Spinal cord (tissue), 10 donors: ENCODE results near the gene SLC12A6. TPM values are rescaled to one million over a fixed set of nuclear protein-coding genes. Genes with fewer than 3 reads are reported as not detected.
"Not testable (repeated sequence)": the region's sequence is repeated elsewhere in the genome, so short reads cannot be mapped to it uniquely, and the experiment has no call there.

ENCODE experiments used
- DNase-seq, 6 donors: peaks; one replicate each; pipeline versions ENCODE4 v3.0.0 to v3.0.0-alpha.2; 2013 to 2015; ENCODE audit warnings: low spot score in 6 of 6, low read depth in 4 of 6
- H3K27ac ChIP-seq: one replicate; pipeline ENCODE4 v1.5.1; 2013; ENCODE audit warnings: low read depth, low read length, control low read depth
- H3K27me3 ChIP-seq: one replicate; pipeline ENCODE4 v1.6.1; 2013; ENCODE audit warnings: low read length; ENCODE audit not compliant: control insufficient read depth, insufficient read depth
- H3K36me3 ChIP-seq: one replicate; pipeline ENCODE4 v1.6.1; 2013; ENCODE audit warnings: low read length; ENCODE audit not compliant: control insufficient read depth, insufficient read depth
- H3K4me1 ChIP-seq: one replicate; pipeline ENCODE4 v1.6.1; 2013; ENCODE audit warnings: low read length; ENCODE audit not compliant: control insufficient read depth, insufficient read depth
- H3K4me3 ChIP-seq: one replicate; pipeline ENCODE4 v1.5.1; 2013; ENCODE audit warnings: low read depth, low read length, control low read depth
- H3K9me3 ChIP-seq: one replicate; pipeline ENCODE4 v1.6.1; 2013; ENCODE audit warnings: low read length; ENCODE audit not compliant: control insufficient read depth, insufficient read depth
- WGBS: methylation state at CpG from one replicate; pipeline ENCODE4 v1.1.5; 2013; ENCODE audit warnings: missing lambda C conversion rate; ENCODE audit not compliant: insufficient coverage; 5-methylcytosine and 5-hydroxymethylcytosine counted together
- polyA plus RNA-seq, 2 donors: library from polyadenylated mRNA; unstranded; fragments of 120-200 nt; gene quantifications; one replicate each; pipeline ENCODE4 v1.2.1, GENCODE V29; 2013; ENCODE audit not compliant: insufficient read length in 2 of 2
- total RNA-seq, 2 donors: library from RNA; depleted of rRNA in 1 of 2; stranded (reverse); fragments of 120-200 nt in 1 of 2; fragments of >200 nt in 1 of 2; gene quantifications; one replicate each; pipeline versions ENCODE4 v1.2.3 to v1.2.4, GENCODE V29; 2013 to 2014
- donor health status: healthy.

The SLC12A6 gene
- total and polyA plus RNA-seq, 4 donors = 20.9 to 38.7 (median 33.4) TPM

DNA sequence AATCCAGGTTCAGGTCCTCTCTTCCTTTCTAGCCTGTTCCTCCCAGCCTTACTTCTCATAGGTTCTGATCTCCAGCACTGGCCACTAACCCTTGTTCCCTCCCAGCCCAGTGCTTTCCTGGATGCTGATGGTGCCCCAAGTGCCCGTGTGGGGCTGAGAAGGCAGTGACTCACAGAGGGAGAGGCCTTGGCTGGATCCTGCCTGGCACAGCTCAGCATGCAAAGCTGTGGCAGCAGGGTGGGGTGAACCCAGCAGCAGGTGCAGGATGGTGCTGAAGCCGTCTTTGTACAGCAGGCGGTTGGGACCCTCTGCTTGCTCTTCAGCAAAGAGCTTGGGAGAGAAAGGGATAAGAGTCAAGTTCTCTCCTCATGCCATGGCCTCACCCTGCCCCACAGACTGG, 21.8 kb upstream of the SLC12A6 start:
- Histone ChIP-seq H3K27ac (no peak overlapping the region), H3K36me3 (peaks cover 65% of the 10 kb centered on the region), H3K4me1 (no peaks in the 10 kb centered on the region), H3K9me3 (no peaks in the 10 kb centered on the region), H3K27me3 (no peaks in the 10 kb centered on the region), H3K4me3 (no peak overlapping the region)
- WGBS = 89% methylated on average over 3 of the region's 3 CpGs
- no peak for DNase-seq

DNA sequence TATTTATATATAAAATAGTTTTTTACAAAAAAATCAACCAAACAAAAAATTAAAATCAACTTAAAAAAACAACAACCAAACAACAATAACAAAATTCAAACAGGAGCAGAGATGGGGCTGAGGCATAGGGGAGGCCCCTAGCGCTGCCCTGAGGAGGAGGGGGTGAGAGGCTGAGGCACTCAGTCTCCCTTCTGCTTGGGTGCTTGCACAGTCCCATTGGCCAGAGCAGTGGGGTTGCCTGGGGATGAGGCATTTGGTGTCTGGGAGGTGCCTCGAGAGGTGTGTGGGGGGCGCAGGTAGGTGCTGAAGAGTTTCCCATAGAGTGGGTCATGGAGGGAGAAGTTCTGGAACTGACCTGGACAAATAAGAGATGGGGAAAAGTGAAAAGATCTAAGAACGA, 21.4 kb upstream of the SLC12A6 start:
- Histone ChIP-seq H3K36me3 (peaks cover 65% of the 10 kb centered on the region), H3K4me3 (no peak overlapping the region), H3K4me1 (no peaks in the 10 kb centered on the region), H3K27ac (no peak overlapping the region), H3K27me3 (no peaks in the 10 kb centered on the region), H3K9me3 (no peaks in the 10 kb centered on the region)
- WGBS = 100% methylated on average over 2 of the region's 4 CpGs
- DNase-seq = no peak

DNA sequence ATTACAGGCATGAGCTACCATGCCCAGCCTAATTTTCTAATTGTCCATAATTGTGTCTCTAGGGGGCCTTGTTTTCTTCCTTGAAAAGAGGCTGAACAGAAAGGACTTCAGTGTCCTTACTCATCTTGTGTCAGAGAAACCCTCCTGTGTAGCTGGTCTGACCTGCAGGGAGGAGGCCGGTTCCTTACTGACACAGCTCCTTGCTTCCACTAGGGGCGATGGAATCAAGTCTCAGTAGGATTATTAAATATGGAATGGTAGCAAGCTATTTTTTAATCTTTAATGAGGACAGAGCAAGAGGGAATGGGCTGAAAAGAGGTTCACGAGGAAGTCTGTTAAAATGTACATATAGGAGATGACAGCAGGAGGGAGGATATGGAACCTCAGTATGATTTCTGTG, 20.8 kb upstream of the SLC12A6 start:
- WGBS = 63% methylated on average over 2 of the region's 3 CpGs
- H3K36me3 ChIP-seq = peaks cover 59% of the 10 kb centered on the region

DNA sequence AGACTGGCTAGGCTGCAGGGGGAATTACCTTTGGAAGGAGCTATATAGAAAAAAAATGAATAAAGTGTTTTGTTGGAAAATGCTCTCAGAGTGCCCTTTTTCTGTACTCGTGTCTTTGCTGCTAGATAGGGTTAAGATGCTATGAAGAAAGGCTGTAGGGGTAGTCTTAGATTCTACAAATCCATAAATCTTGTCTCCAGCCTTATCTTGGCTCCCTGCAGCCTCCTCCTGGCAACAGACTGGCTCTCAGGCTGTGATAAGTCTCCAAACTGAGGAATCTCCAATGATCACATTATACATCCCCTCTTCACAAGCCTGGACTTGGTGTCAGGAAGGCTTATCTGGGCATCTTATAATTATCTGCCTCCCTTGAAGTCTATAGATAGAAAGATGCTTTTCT, 20.1 kb upstream of the SLC12A6 start:
- WGBS = no CpG with 5 or more reads among the region's 1 CpG
- Histone ChIP-seq H3K4me1 (no peaks in the 10 kb centered on the region), H3K36me3 (peaks cover 52% of the 10 kb centered on the region), H3K27ac (no peak overlapping the region), H3K9me3 (no peaks in the 10 kb centered on the region), H3K27me3 (no peaks in the 10 kb centered on the region), H3K4me3 (no peak overlapping the region)
- no peak for DNase-seq

More for the DNA sequence above, 20.8 kb upstream of the SLC12A6 start:
- no peaks in the 10 kb centered on the region for H3K27me3 ChIP-seq
- H3K4me1 ChIP-seq = no peaks in the 10 kb centered on the region
- H3K27ac ChIP-seq = no peak overlapping the region
- no peaks in the 10 kb centered on the region for H3K9me3 ChIP-seq
- no peak overlapping the region for H3K4me3 ChIP-seq
- peak in 1 of 6 donors; percentile 11 for DNase-seq

DNA sequence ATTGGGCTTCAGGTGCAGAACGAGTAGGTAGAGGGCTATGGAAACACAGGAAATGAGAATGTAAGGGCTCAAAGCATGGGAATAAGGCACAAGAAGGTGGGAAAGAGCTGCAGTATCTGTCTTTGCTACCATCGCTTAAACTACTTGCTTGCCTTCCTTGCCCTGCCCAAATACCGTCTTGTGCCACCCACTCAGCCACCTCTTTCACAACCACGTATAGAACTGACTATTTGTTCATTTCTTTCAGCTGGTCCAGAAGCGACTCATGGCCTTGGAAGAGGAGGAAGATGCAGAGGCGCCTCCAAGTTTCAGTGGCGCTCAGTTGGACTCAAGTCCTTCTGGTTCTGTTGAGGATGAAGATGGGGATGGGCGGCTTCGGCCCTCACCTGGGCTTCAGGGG, 17.7 kb upstream of the SLC12A6 start:
- Histone ChIP-seq H3K4me3 (no peak overlapping the region), H3K4me1 (no peaks in the 10 kb centered on the region), H3K27ac (no peak overlapping the region), H3K27me3 (no peaks in the 10 kb centered on the region), H3K9me3 (no peaks in the 10 kb centered on the region), H3K36me3 (peaks cover 41% of the 10 kb centered on the region)
- WGBS = 100% methylated on average over 4 of the region's 9 CpGs
- no peak for DNase-seq

DNA sequence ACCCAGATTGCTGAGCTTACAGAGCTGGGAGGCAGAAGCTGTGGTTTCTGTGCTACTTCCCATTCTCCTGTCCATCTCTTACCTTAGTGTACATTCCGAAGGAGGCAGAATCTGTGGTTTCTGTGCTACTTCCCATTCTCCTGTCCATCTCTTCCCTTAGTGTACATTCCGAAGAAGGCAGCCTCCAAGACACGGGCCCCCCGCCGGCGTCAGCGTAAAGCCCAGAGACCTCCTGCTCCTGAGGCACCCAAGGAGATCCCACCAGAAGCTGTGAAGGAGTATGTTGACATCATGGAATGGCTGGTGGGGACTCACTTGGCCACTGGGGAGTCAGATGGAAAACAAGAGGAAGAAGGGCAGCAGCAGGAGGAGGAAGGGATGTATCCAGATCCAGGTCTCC, 16.7 kb upstream of the SLC12A6 start:
- no peak overlapping the region for H3K4me3 ChIP-seq
- H3K4me1 ChIP-seq = no peaks in the 10 kb centered on the region
- no peaks in the 10 kb centered on the region for H3K27me3 ChIP-seq
- no peak for DNase-seq
- WGBS = 92% methylated on average over 5 of the region's 7 CpGs
- H3K36me3 ChIP-seq = peaks cover 32% of the 10 kb centered on the region
- H3K9me3 ChIP-seq = no peaks in the 10 kb centered on the region
- H3K27ac ChIP-seq = no peak overlapping the region

DNA sequence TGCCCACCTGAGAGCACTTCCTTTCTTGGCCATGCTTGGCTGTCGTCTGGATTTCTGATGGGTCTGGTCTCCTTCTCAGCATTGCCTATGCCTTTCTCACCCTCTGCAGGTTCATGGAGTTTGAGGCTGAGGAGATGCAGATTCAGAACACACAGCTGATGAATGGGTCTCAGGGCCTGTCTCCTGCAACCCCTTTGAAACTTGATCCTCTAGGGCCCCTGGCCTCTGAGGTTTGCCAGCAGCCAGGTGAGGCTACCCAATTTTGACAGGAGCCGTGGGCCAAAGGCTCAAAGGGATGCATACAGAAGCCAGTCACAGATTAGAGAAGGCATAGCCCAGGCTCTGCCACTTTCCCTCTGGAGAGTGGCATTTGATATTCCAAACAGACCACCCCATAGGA, 16.0 kb upstream of the SLC12A6 start:
- Histone ChIP-seq H3K27me3 (no peaks in the 10 kb centered on the region), H3K27ac (no peak overlapping the region), H3K36me3 (peaks cover 27% of the 10 kb centered on the region), H3K9me3 (no peaks in the 10 kb centered on the region), H3K4me3 (no peak overlapping the region), H3K4me1 (no peaks in the 10 kb centered on the region)
- 60% methylated on average over 1 of the region's 2 CpGs for WGBS
- no peak for DNase-seq

DNA sequence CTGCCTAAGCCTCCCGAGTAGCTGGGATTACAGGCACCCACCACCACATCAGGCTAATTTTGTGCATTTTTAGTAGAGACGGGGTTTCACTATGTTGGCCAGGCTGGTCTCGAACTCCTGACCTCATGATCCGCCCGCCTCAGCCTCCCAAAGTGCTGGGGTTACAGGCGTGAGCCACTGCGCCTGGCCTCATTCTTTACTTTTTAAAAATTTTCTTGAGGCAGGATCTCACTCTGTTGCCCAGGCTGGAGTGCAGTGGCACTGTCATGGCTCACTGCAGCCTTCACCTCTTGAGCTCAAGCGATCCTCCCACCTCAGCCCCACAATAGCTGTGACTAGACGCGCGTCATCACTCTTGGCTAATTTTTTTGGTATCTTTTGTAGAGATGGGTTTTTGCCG, 15.4 kb upstream of the SLC12A6 start:
- not testable (repeated sequence) for H3K27ac ChIP-seq
- 96% methylated on average over 5 of the region's 12 CpGs for WGBS

DNA sequence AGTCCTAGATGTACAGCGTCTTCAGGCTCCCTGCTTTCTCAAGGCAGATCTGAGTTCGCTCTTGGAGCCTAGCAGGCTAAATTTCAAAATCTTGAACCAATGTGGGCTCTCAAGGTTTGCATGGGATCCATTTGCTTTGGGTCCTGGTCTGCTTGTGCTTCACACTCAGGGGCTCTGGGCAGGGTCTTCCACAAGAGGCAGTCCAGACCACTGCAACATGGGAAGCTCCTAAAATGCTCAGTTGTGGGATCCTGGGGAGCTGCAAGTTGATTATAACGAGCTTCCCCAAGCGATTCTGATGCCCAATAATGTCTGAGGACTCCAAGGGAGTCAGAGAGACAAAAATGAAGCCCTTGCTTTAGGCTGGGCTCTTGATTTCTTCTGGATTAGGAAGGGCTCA, 12.2 kb upstream of the SLC12A6 start:
- Histone ChIP-seq H3K36me3 (peaks cover 3% of the 10 kb centered on the region), H3K4me3 (no peak overlapping the region), H3K9me3 (no peaks in the 10 kb centered on the region), H3K4me1 (no peaks in the 10 kb centered on the region), H3K27ac (no peak overlapping the region), H3K27me3 (no peaks in the 10 kb centered on the region)
- whole genome bisulfite sequencing = 66% methylated on average over 4 of the region's 4 CpGs
- no peak for DNase-seq

More for the DNA sequence above, 15.4 kb upstream of the SLC12A6 start:
- not testable (repeated sequence) for H3K4me3 ChIP-seq, H3K4me1 ChIP-seq, H3K9me3 ChIP-seq, H3K27me3 ChIP-seq, DNase-seq
- peaks cover 23% of the 10 kb centered on the region for H3K36me3 ChIP-seq

DNA sequence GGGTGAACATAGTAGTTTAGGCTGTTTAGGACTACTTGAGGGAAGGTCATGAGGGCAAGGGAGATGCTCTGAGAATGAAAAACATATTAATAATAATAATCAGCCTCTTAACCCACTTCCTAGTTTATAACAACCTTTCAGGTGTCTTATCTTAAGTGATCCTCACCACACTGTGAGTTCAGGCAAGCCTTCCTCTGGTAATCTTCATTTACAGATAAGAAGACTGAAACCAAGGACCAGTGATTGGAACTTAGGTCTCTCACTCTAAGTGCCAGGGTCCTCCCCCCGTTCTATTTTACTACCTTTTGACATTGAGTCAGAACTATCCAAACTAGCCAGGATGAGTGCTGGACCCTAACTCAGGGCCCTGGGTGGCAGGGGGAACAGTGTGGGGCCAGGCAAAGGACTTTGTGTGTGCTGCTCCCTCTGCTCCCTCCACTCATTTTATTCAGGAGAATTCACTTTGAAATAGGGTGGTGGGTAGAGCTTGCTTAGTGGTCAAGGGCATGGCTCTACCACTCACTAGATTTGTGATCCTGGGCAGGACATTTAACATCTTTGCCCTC, 11.2 kb upstream of the SLC12A6 start:
- Histone ChIP-seq H3K27me3 (no peaks in the 10 kb centered on the region), H3K27ac (no peak overlapping the region), H3K4me1 (no peaks in the 10 kb centered on the region), H3K4me3 (no peak overlapping the region), H3K36me3 (no peaks in the 10 kb centered on the region), H3K9me3 (no peaks in the 10 kb centered on the region)
- WGBS = no CpG with 5 or more reads among the region's 1 CpG
- no peak for DNase-seq
